ENCODE data around the gene RDM1. TPM values are rescaled to one million over a fixed set of nuclear protein-coding genes. Genes with fewer than 3 reads are reported as not detected.

The RDM1 gene
- total and polyA plus RNA-seq, 5 experiments from 2014 or later = 0.32 to 2.7 (median 0.41) TPM; not detected in 2

- Mint-ChIP-seq H3K4me1 (peaks cover 0 to 22% (median 9%) of the 10 kb centered on the region in 4 donors), H3K27me3 (peaks cover 0 to 5% (median 0%) of the 10 kb centered on the region in 5 donors), H3K9me3 (no peaks in the 10 kb centered on the region), H3K36me3 (no peaks in the 10 kb centered on the region), H3K4me3 (no peak overlapping the region), H3K27ac (no peak overlapping the region)
- no peak for DNase-seq
- no peak for ATAC-seq
- POLR2A ChIA-PET = no interaction called here
Measured at GRCh38 chr17:35923609-35924114, 6.9 kb downstream of the RDM1 start.

GRCh38 chr17:35920229-35920628 is 10.3 kb downstream of the RDM1 start:
- Mint-ChIP-seq H3K36me3 (no peaks in the 10 kb centered on the region), H3K27ac (peak overlapping the region in 1 of 10 donors; percentile 23), H3K27me3 (no peaks in the 10 kb centered on the region), H3K4me3 (no peak overlapping the region), H3K4me1 (peaks cover 2 to 34% (median 11%) of the 10 kb centered on the region in 4 donors), H3K9me3 (no peaks in the 10 kb centered on the region)
- DNase-seq (no peak), ATAC-seq (no peak)
- POLR2A ChIA-PET = interaction anchor here (1.5 to 2.2 kb wide), 2 partner anchors 10 to 12 kb away, joined by 3 to 4 read pairs; no protein-coding TSS in a partner anchor

DNA sequence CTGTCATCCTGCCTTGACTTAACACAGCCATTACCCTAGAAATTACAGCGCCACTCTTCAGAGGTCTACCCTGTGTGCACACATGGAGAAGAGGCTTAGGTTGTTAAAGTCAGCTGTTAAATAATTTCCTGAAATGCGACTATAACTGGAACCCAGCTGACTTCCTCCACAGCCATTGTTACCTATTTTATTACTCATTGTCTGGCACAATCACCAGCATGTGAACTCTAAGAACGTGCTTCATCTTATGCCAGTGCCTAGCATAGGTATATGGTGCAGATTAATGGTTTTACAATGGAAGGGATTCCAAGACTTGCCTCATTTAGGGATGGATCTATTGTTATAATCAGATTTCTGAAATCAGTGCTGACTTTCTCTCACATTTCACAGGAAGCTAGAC is 11.9 kb downstream of the RDM1 start:
- H3K27me3 Mint-ChIP-seq = no peaks in the 10 kb centered on the region
- no peak overlapping the region for H3K4me3 Mint-ChIP-seq
- ATAC-seq (no peak), DNase-seq (no peak)
- peak overlapping the region in 2 of 10 donors; percentile 24 to 31 for H3K27ac Mint-ChIP-seq
- POLR2A ChIA-PET = interaction anchor here (2.2 kb wide), 1 partner anchor 13 kb away, joined by 4 read pairs; no protein-coding TSS in a partner anchor
- peaks cover 0 to 32% (median 8%) of the 10 kb centered on the region in 4 donors for H3K4me1 Mint-ChIP-seq
- no peaks in the 10 kb centered on the region for H3K9me3 Mint-ChIP-seq
- no peaks in the 10 kb centered on the region for H3K36me3 Mint-ChIP-seq

GRCh38 chr17:35917519-35918213 is 12.9 kb downstream of the RDM1 start:
- Mint-ChIP-seq H3K4me1 (peaks cover 0 to 42% (median 8%) of the 10 kb centered on the region in 4 donors), H3K27me3 (no peaks in the 10 kb centered on the region), H3K9me3 (no peaks in the 10 kb centered on the region), H3K27ac (no peak overlapping the region), H3K36me3 (no peaks in the 10 kb centered on the region), H3K4me3 (peak overlapping the region in 1 of 10 donors; percentile 38)
- no peak for DNase-seq
- no peak for ATAC-seq
- POLR2A ChIA-PET = interaction anchor here (0.5 kb wide), 1 partner anchor 35 kb away, joined by 3 read pairs; no protein-coding TSS in a partner anchor

DNA sequence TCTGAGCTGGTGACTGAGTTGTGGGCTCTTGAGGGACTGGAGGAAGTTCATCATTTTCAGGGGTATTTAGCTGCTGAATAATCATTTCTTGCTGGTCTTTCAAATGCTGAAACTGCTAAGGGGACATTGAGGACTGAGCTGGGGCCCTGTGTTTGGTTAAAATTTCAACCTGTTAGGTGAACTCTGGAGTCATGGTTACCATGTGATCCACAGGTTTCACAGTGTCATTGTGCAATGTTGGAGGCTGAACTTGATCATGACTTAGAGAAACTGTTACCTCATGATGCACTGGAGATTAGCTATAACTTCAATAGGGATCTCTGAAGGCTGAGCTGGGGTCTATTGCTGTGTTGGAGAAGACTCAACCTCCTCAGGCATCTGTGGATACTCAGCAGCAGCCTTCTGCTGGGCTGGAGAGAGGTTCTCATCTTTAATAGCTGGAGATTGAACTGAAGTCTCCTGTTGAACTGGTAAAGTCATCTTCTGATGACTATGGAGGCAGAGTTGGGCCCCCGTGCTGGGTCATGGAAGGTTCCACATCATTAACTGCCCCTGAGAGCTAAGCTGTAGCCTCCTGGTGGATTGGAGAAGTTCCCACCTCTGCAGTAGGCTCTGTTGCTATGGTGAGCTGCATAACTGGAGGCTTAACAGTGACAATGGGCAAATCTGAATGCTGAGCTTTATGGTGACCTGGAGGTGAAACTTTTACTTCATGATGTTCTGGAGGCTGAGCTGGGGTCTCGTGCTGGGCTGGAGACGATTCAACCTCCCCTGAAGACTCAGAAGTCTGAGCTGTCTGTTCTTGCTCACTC is 15.2 kb downstream of the RDM1 start:
- peaks cover 0 to 35% (median 8%) of the 10 kb centered on the region in 4 donors for H3K4me1 Mint-ChIP-seq
- no peak overlapping the region for H3K4me3 Mint-ChIP-seq
- no peak for ATAC-seq
- no peaks in the 10 kb centered on the region for H3K9me3 Mint-ChIP-seq
- H3K27me3 Mint-ChIP-seq = no peaks in the 10 kb centered on the region
- H3K36me3 Mint-ChIP-seq = no peaks in the 10 kb centered on the region
- POLR2A ChIA-PET = interaction anchor here (1.6 kb wide), 1 partner anchor 19 kb away, joined by 3 read pairs; no protein-coding TSS in a partner anchor
- H3K27ac Mint-ChIP-seq = peak overlapping the region in 1 of 10 donors; percentile 22
- no peak for DNase-seq

DNA sequence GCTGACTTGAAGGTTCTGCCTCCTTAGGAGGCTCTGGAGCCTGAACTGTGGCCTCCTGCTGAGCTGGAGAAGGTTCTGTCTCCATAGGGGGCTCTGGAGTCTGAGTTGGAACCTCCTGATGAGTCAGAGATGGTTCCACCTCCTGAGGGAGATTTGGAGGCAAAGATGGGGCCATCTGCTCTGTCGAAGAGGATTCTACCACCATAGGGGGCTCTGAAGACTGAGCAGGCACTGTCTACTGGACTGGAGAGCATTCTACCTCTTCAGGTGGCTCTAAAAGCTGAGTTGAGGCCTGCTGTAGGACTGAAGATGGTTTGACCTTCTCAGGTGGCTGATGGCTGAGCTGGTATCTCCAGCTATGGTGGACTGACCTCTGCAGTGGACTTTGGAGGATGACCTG is 16.2 kb downstream of the RDM1 start:
- H3K27ac Mint-ChIP-seq = no peak overlapping the region
- H3K4me1 Mint-ChIP-seq = peaks cover 0 to 33% (median 7%) of the 10 kb centered on the region in 4 donors
- H3K27me3 Mint-ChIP-seq = no peaks in the 10 kb centered on the region
- no peaks in the 10 kb centered on the region for H3K36me3 Mint-ChIP-seq
- ATAC-seq (no peak), DNase-seq (no peak)
- POLR2A ChIA-PET = interaction anchor here (1.6 kb wide), 1 partner anchor 18 kb away, joined by 3 read pairs; no protein-coding TSS in a partner anchor
- H3K9me3 Mint-ChIP-seq = no peaks in the 10 kb centered on the region
- no peak overlapping the region for H3K4me3 Mint-ChIP-seq

GRCh38 chr17:35913609-35914008 is 17.0 kb downstream of the RDM1 start:
- H3K27ac Mint-ChIP-seq = peak overlapping the region in 1 of 10 donors; percentile 36
- no peak overlapping the region for H3K4me3 Mint-ChIP-seq
- POLR2A ChIA-PET = no interaction called here
- no peaks in the 10 kb centered on the region for H3K36me3 Mint-ChIP-seq
- H3K4me1 Mint-ChIP-seq = peaks cover 0 to 30% (median 6%) of the 10 kb centered on the region in 4 donors
- H3K27me3 Mint-ChIP-seq = no peaks in the 10 kb centered on the region
- H3K9me3 Mint-ChIP-seq = no peaks in the 10 kb centered on the region
- DNase-seq = no peak
- ATAC-seq = no peak

- Mint-ChIP-seq H3K27ac (no peak overlapping the region), H3K9me3 (no peaks in the 10 kb centered on the region), H3K4me1 (peaks cover 0 to 26% (median 3%) of the 10 kb centered on the region in 4 donors), H3K27me3 (no peaks in the 10 kb centered on the region), H3K36me3 (no peaks in the 10 kb centered on the region), H3K4me3 (no peak overlapping the region)
- ATAC-seq (no peak), DNase-seq (no peak)
- POLR2A ChIA-PET = no interaction called here
Measured at GRCh38 chr17:35912942-35913341, 17.6 kb downstream of the RDM1 start.

- H3K27me3 Mint-ChIP-seq = no peaks in the 10 kb centered on the region
- peaks cover 0 to 26% (median 3%) of the 10 kb centered on the region in 4 donors for H3K4me1 Mint-ChIP-seq
- no peak overlapping the region for H3K4me3 Mint-ChIP-seq
- POLR2A ChIA-PET = no interaction called here
- no peak overlapping the region for H3K27ac Mint-ChIP-seq
- ATAC-seq = no peak
- H3K9me3 Mint-ChIP-seq = no peaks in the 10 kb centered on the region
- H3K36me3 Mint-ChIP-seq = no peaks in the 10 kb centered on the region
- DNase-seq = no peak
Measured at GRCh38 chr17:35912339-35912912, 18.1 kb downstream of the RDM1 start.

GRCh38 chr17:35909408-35909807 is 21.2 kb downstream of the RDM1 start:
- no peak overlapping the region for H3K27ac Mint-ChIP-seq
- H3K9me3 Mint-ChIP-seq = no peaks in the 10 kb centered on the region
- H3K4me3 Mint-ChIP-seq = no peak overlapping the region
- POLR2A ChIA-PET = interaction anchor here (1.2 kb wide), 1 partner anchor 11 kb away, joined by 3 read pairs; no protein-coding TSS in a partner anchor
- no peaks in the 10 kb centered on the region for H3K36me3 Mint-ChIP-seq
- DNase-seq (no peak), ATAC-seq (no peak)
- no peaks in the 10 kb centered on the region for H3K27me3 Mint-ChIP-seq
- H3K4me1 Mint-ChIP-seq = peaks cover 0 to 14% (median 3%) of the 10 kb centered on the region in 4 donors

DNA sequence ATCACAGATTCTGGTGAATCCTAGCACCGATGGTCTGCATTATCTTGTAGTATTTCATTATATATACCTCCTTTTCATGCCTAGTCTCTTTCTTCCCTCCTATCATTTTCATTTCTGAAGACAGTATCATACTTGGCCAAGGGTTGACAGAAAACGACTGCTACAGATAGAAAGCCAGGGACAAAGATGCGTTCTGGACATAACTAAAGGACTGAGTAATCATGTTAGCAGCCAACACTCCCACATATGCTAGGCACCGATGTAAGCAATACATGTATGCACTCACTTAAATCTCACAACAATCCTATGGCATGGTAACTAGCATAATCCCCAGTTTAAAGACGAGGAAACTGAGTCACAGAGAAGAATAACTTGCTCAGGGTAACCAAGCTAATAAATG is 22.9 kb downstream of the RDM1 start:
- Mint-ChIP-seq H3K4me1 (peaks cover 0 to 10% (median 3%) of the 10 kb centered on the region in 4 donors), H3K36me3 (no peaks in the 10 kb centered on the region), H3K9me3 (no peaks in the 10 kb centered on the region), H3K27me3 (no peaks in the 10 kb centered on the region), H3K27ac (no peak overlapping the region), H3K4me3 (no peak overlapping the region)
- ATAC-seq (no peak), DNase-seq (no peak)
- POLR2A ChIA-PET = no interaction called here

- no peaks in the 10 kb centered on the region for H3K27me3 Mint-ChIP-seq
- no peak for DNase-seq
- no peaks in the 10 kb centered on the region for H3K36me3 Mint-ChIP-seq
- H3K27ac Mint-ChIP-seq = no peak overlapping the region
- POLR2A ChIA-PET = no interaction called here
- H3K4me3 Mint-ChIP-seq = no peak overlapping the region
- H3K9me3 Mint-ChIP-seq = no peaks in the 10 kb centered on the region
- peaks cover 0 to 12% (median 5%) of the 10 kb centered on the region in 4 donors for H3K4me1 Mint-ChIP-seq
- no peak for ATAC-seq
Measured at GRCh38 chr17:35906926-35907637, 23.5 kb downstream of the RDM1 start.

All from naive thymus-derived CD8-positive, alpha-beta T cell (primary cell).